ENCODE measurements around the gene S100A16. TPM values are rescaled to one million over a fixed set of nuclear protein-coding genes. Genes with fewer than 3 reads are reported as not detected.

S100A16 gene
- total and polyA plus RNA-seq, 9 of the 15 experiments (the other 6 are each of a cell fraction or from before 2014, with no cell fraction given) = 1.6 to 6.9 (median 4.3) TPM

DNA sequence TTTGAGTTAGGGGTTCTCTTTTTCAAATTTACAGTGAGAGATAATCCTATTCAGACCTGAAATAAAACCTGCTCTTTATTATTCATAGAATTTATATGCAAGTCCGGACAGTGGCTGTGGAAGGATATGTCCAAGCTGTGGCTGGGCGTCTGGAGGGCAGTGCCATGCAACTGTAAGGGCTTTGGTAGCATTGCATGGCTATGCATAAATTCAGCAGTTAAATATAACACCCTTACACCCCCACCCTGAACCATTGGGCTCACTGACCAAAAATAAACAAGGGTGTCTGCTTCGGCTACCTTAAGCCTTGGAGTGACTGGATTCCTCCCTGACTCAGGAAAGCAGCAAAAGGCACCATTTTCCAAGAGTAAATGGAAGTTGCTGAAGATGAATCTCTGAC, 26.3 kb upstream of the S100A16 start:
- in situ Hi-C loops (cut with MboI) = no loop called here

More for the DNA sequence above, 26.3 kb upstream of the S100A16 start:
- peaks cover 3 to 8% of the 10 kb centered on the region in 2 experiments; a peak in 4 of 5 replicates for H3K4me1 ChIP-seq (replicated peaks in 1 of 2; ENCODE audit: control insufficient read depth in 2 of 2, insufficient read depth in 2 of 2, low read length in 2 of 2)
- TF ChIP-seq POLR2B (IDR thresholded peaks at IDR 0.05; ENCODE audit: low read depth, partially characterized antibody) (no peak), POLR2AphosphoS5 (IDR thresholded peaks at IDR 0.05; ENCODE audit: control insufficient read depth, insufficient read depth, low read depth, low read length) (0 out of 2 replicates have a peak, but pooled peaks have one; percentile 0), POLR2A (conservative IDR thresholded peaks at IDR 0.05) (0 out of 2 replicates have a peak, but pooled peaks have one; percentile 0), ZBTB2 (IDR thresholded peaks at IDR 0.05) (no peak)
- H3K27me3 ChIP-seq (ENCODE audit: control insufficient read depth in 2 of 2, insufficient read depth in 2 of 2, low read length in 2 of 2) = no peaks in the 10 kb centered on the region
- DNase-seq (ENCODE audit: extremely low read depth in 1 of 4, low spot score in 3 of 4) (no peak), FAIRE-seq (no peak), ATAC-seq (no peak)
- ChIA-PET POLR2A (interaction anchor here (0.6 to 11.6 kb wide), 5 partner anchors 10 to 28 kb away, joined by 3 to 205 read pairs (median 7); partner anchors contain the start of genes S100A1 and S100A13), CTCF (ENCODE audit: low intra/inter-chr PET ratio) (no interaction called here)
- H3K4me3 ChIP-seq = no peak overlapping the region
- H3K9me3 ChIP-seq (replicated peaks; ENCODE audit: control insufficient read depth, insufficient read depth, low read depth, low read length) = no peaks in the 10 kb centered on the region
- H3K9me1 ChIP-seq (ENCODE audit: control insufficient read depth, insufficient read depth, low read length) = no peaks in the 10 kb centered on the region
- H4K20me1 ChIP-seq (replicated peaks; ENCODE audit: control insufficient read depth, insufficient read depth, low read length) = no peaks in the 10 kb centered on the region; the same call in 1 of the 2 replicates
- BruUV-seq (replicated peaks) = no TSS peak
- H2AFZ ChIP-seq (ENCODE audit: low read depth, low read length) = no peak overlapping the region
- no peak overlapping the region for H3K4me2 ChIP-seq (ENCODE audit: insufficient read depth, low read length)
- H3K79me2 ChIP-seq (ENCODE audit: control insufficient read depth, insufficient read depth, low read length) = peaks cover 52% of the 10 kb centered on the region
- whole genome bisulfite sequencing (ENCODE audit: insufficient coverage, low coverage, missing lambda C conversion rate) = 96% methylated on average over 3 of the region's 3 CpGs
- intact Hi-C loops (cut with micrococcal nuclease) = no loop called here
- H3K36me3 ChIP-seq (ENCODE audit: control insufficient read depth, insufficient read depth, low read length) = peaks cover 88% of the 10 kb centered on the region
- no peak overlapping the region for H3K9ac ChIP-seq (ENCODE audit: insufficient read depth in 1 of 2, low read depth in 2 of 2, low read length in 2 of 2)
- no peak overlapping the region for H3K27ac ChIP-seq (ENCODE audit: extremely low read depth, low read depth, low read length)

All from K562 (cell line).